SU-DHL-6 (cell line): ENCODE measurements around the gene FARS2.

Experiments used
- EZH2phosphoT487 ChIP-seq: fragments of 200-600 bp; sonication (generic), shearing (Covaris generic); conservative IDR thresholded peaks from 2 replicates; pipeline ENCODE4 v1.6.1; 2018; ENCODE audit warnings: mild to moderate bottlenecking, antibody characterized with exemption, low read length, moderate library complexity, mixed read lengths
- TF ChIP-seq, protein P1 (sequence below): fragments of 200-600 bp; sonication (generic); IDR thresholded peaks from one replicate; pipeline ENCODE4 v1.5.1; 2017; ENCODE audit warnings: antibody characterized with exemption, mild to moderate bottlenecking, low read length, moderate library complexity; ENCODE audit not compliant: insufficient read depth, poor library complexity, severe bottlenecking

DNA sequence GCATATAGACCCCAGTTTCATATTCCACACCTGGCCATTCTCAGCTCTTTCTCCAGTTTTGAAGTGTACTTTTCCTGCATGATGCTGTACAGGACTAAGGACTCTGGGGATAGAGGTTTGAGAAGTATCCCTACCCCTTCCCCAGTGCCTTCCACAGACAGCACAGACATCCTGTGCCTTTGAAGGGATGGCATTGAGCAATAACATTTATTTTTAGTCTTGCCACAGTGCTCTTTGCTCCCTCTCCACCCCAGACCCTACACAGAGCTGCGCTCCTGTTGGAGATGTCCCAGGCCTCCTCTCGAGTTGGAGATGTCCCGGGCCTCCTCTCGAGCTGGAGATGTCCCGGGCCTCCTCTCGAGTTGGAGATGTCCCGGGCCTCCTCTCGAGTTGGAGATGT lies 275.8 kb downstream of the FARS2 start:
- TF ChIP-seq, protein P1, sequence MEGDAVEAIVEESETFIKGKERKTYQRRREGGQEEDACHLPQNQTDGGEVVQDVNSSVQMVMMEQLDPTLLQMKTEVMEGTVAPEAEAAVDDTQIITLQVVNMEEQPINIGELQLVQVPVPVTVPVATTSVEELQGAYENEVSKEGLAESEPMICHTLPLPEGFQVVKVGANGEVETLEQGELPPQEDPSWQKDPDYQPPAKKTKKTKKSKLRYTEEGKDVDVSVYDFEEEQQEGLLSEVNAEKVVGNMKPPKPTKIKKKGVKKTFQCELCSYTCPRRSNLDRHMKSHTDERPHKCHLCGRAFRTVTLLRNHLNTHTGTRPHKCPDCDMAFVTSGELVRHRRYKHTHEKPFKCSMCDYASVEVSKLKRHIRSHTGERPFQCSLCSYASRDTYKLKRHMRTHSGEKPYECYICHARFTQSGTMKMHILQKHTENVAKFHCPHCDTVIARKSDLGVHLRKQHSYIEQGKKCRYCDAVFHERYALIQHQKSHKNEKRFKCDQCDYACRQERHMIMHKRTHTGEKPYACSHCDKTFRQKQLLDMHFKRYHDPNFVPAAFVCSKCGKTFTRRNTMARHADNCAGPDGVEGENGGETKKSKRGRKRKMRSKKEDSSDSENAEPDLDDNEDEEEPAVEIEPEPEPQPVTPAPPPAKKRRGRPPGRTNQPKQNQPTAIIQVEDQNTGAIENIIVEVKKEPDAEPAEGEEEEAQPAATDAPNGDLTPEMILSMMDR: no peak
- no peak for TF ChIP-seq EZH2phosphoT487
